Neural progenitor cell (in vitro differentiated cells): ENCODE measurements around the gene LMOD2.

Experiments
- EZH2phosphoT487 ChIP-seq: fragments of 200-600 bp; sonication (generic); IDR thresholded peaks from 2 replicates; pipeline ENCODE4 v1.6.1; 2017; ENCODE audit warnings: antibody characterized with exemption
- TF ChIP-seq, protein P1 (sequence below): fragments of 200-600 bp; sonication (generic); IDR thresholded peaks from 2 replicates; pipeline ENCODE4 v1.5.1; 2017; ENCODE audit warnings: antibody characterized with exemption, mild to moderate bottlenecking

DNA sequence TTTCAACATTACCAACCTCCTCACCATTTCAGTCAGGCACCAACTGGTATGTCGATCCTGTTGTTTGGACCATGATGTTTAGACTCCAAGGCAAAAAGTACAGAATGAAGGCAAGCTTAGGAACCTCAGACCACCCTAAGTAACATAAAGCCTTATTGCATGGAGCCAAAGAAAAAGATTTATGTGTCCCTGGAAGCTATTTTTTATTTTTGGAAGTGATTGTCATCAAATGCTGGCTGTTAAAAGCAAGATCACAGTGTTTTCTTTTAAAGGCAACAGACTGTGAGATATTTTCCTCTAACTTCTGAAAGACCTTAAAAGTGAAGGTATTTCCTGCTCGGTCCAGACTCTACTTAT is 45.8 kb upstream of the LMOD2 start:
- TF ChIP-seq, protein P1, sequence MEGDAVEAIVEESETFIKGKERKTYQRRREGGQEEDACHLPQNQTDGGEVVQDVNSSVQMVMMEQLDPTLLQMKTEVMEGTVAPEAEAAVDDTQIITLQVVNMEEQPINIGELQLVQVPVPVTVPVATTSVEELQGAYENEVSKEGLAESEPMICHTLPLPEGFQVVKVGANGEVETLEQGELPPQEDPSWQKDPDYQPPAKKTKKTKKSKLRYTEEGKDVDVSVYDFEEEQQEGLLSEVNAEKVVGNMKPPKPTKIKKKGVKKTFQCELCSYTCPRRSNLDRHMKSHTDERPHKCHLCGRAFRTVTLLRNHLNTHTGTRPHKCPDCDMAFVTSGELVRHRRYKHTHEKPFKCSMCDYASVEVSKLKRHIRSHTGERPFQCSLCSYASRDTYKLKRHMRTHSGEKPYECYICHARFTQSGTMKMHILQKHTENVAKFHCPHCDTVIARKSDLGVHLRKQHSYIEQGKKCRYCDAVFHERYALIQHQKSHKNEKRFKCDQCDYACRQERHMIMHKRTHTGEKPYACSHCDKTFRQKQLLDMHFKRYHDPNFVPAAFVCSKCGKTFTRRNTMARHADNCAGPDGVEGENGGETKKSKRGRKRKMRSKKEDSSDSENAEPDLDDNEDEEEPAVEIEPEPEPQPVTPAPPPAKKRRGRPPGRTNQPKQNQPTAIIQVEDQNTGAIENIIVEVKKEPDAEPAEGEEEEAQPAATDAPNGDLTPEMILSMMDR, result no peak
- no peak for TF ChIP-seq EZH2phosphoT487
